BE2C (cell line): Measurements from ENCODE around the gene TACR2.

ENCODE experiments used
- DNase-seq: peaks from one replicate; pipeline ENCODE4 v3.0.0-alpha.2; 2020
- H3K27me3 ChIP-seq: fragments of 250-450 bp; sonication (Bioruptor Pico); 2 replicates; pipeline ENCODE4 v1.5.1; 2020; ENCODE audit warnings: mild to moderate bottlenecking
- H3K36me3 ChIP-seq: fragments of 250-450 bp; sonication (Bioruptor Pico); 2 replicates; pipeline ENCODE4 v1.5.1; 2020; ENCODE audit warnings: mild to moderate bottlenecking
- H3K4me1 ChIP-seq: fragments of 250-450 bp; sonication (Bioruptor Pico); 2 replicates; pipeline ENCODE4 v1.5.1; 2020
- H3K4me3 ChIP-seq: 2 replicates; pipeline ENCODE4 v1.5.1; 2011; ENCODE audit warnings: low read depth, low read length
- H3K9me3 ChIP-seq: fragments of 250-450 bp; sonication (Bioruptor Pico); 2 replicates; pipeline ENCODE4 v1.5.1; 2020
- CTCF ChIP-seq: IDR thresholded peaks from 2 replicates; pipeline ENCODE4 v1.5.1; 2012; ENCODE audit warnings: mild to moderate bottlenecking, low read depth, low read length

TACR2 gene

GRCh38 chr10:69391158-69391557 is 25.6 kb downstream of the TACR2 start:
- no peak overlapping the region for H3K4me3 ChIP-seq
- no peaks in the 10 kb centered on the region for H3K27me3 ChIP-seq
- no peak for TF ChIP-seq CTCF
- no peaks in the 10 kb centered on the region for H3K9me3 ChIP-seq
- no peaks in the 10 kb centered on the region; the same call in 1 of the 2 replicates for H3K4me1 ChIP-seq
- DNase-seq, result no peak
- peaks cover 43% of the 10 kb centered on the region for H3K36me3 ChIP-seq

- no peak for TF ChIP-seq CTCF
- peaks cover 55% of the 10 kb centered on the region for H3K36me3 ChIP-seq
- H3K27me3 ChIP-seq, result no peaks in the 10 kb centered on the region
- H3K9me3 ChIP-seq, result no peaks in the 10 kb centered on the region
- no peak overlapping the region for H3K4me3 ChIP-seq
- H3K4me1 ChIP-seq, result no peaks in the 10 kb centered on the region; the same call in 1 of the 2 replicates
- DNase-seq, result no peak
Observed at GRCh38 chr10:69389827-69390490, 26.8 kb downstream of the TACR2 start.

GRCh38 chr10:69388488-69388887 is 28.2 kb downstream of the TACR2 start:
- Histone ChIP-seq H3K4me1 (no peaks in the 10 kb centered on the region; the same call in 1 of the 2 replicates), H3K36me3 (peaks cover 58% of the 10 kb centered on the region), H3K27me3 (no peaks in the 10 kb centered on the region), H3K4me3 (no peak overlapping the region), H3K9me3 (no peaks in the 10 kb centered on the region)
- TF ChIP-seq CTCF, result no peak
- no peak for DNase-seq

- Histone ChIP-seq H3K27me3 (no peaks in the 10 kb centered on the region), H3K36me3 (peaks cover 68% of the 10 kb centered on the region), H3K9me3 (no peaks in the 10 kb centered on the region), H3K4me1 (no peaks in the 10 kb centered on the region; the same call in 1 of the 2 replicates), H3K4me3 (no peak overlapping the region)
- no peak for DNase-seq
- TF ChIP-seq CTCF, result no peak
Observed at GRCh38 chr10:69387500-69387899, 29.2 kb downstream of the TACR2 start.

- no peak for TF ChIP-seq CTCF
- H3K36me3 ChIP-seq, result peaks cover 74% of the 10 kb centered on the region
- no peak overlapping the region for H3K4me3 ChIP-seq
- DNase-seq, result no peak
- H3K4me1 ChIP-seq, result no peaks in the 10 kb centered on the region
- H3K9me3 ChIP-seq, result no peaks in the 10 kb centered on the region
- H3K27me3 ChIP-seq, result no peaks in the 10 kb centered on the region
Observed at GRCh38 chr10:69385454-69386350, 31.0 kb downstream of the TACR2 start.

- DNase-seq, result no peak
- Histone ChIP-seq H3K4me3 (no peak overlapping the region), H3K4me1 (no peaks in the 10 kb centered on the region), H3K9me3 (no peaks in the 10 kb centered on the region), H3K36me3 (peaks cover 83% of the 10 kb centered on the region), H3K27me3 (no peaks in the 10 kb centered on the region)
- TF ChIP-seq CTCF, result no peak
Observed at GRCh38 chr10:69384320-69384719, 32.4 kb downstream of the TACR2 start.
